BE2C (cell line): ENCODE results near the gene ARID5B.

ENCODE experiments used
- DNase-seq: peaks from one replicate; pipeline ENCODE4 v3.0.0-alpha.2; 2020
- H3K27me3 ChIP-seq: fragments of 250-450 bp; sonication (Bioruptor Pico); 2 replicates; pipeline ENCODE4 v1.5.1; 2020; ENCODE audit warnings: mild to moderate bottlenecking
- H3K36me3 ChIP-seq: fragments of 250-450 bp; sonication (Bioruptor Pico); 2 replicates; pipeline ENCODE4 v1.5.1; 2020; ENCODE audit warnings: mild to moderate bottlenecking
- H3K4me1 ChIP-seq: fragments of 250-450 bp; sonication (Bioruptor Pico); 2 replicates; pipeline ENCODE4 v1.5.1; 2020
- H3K4me3 ChIP-seq: 2 replicates; pipeline ENCODE4 v1.5.1; 2011; ENCODE audit warnings: low read depth, low read length
- H3K9me3 ChIP-seq: fragments of 250-450 bp; sonication (Bioruptor Pico); 2 replicates; pipeline ENCODE4 v1.5.1; 2020
- CTCF ChIP-seq: IDR thresholded peaks from 2 replicates; pipeline ENCODE4 v1.5.1; 2012; ENCODE audit warnings: mild to moderate bottlenecking, low read depth, low read length

ARID5B gene

GRCh38 chr10:61921143-61921542 lies 19.6 kb downstream of the ARID5B start:
- Histone ChIP-seq H3K4me1 (no peaks in the 10 kb centered on the region), H3K27me3 (no peaks in the 10 kb centered on the region), H3K36me3 (no peaks in the 10 kb centered on the region), H3K4me3 (no peak overlapping the region), H3K9me3 (no peaks in the 10 kb centered on the region)
- TF ChIP-seq CTCF: no peak
- no peak for DNase-seq

GRCh38 chr10:61923210-61923949 lies 21.9 kb downstream of the ARID5B start:
- H3K4me3 ChIP-seq: no peak overlapping the region
- no peaks in the 10 kb centered on the region for H3K4me1 ChIP-seq
- DNase-seq: no peak
- no peaks in the 10 kb centered on the region for H3K9me3 ChIP-seq
- H3K36me3 ChIP-seq: no peaks in the 10 kb centered on the region
- no peak for TF ChIP-seq CTCF
- H3K27me3 ChIP-seq: no peaks in the 10 kb centered on the region

- Histone ChIP-seq H3K36me3 (no peaks in the 10 kb centered on the region), H3K9me3 (no peaks in the 10 kb centered on the region), H3K27me3 (no peaks in the 10 kb centered on the region), H3K4me1 (no peaks in the 10 kb centered on the region), H3K4me3 (no peak overlapping the region)
- no peak for TF ChIP-seq CTCF
- no peak for DNase-seq
These were observed 22.4 kb downstream of the ARID5B start for GRCh38 chr10:61923950-61924274.

- Histone ChIP-seq H3K9me3 (no peaks in the 10 kb centered on the region), H3K36me3 (no peaks in the 10 kb centered on the region), H3K27me3 (no peaks in the 10 kb centered on the region), H3K4me3 (no peak overlapping the region), H3K4me1 (no peaks in the 10 kb centered on the region)
- TF ChIP-seq CTCF: no peak
- DNase-seq: no peak
These were observed 28.1 kb downstream of the ARID5B start for GRCh38 chr10:61929555-61929954.

GRCh38 chr10:61931620-61932332 lies 30.3 kb downstream of the ARID5B start:
- no peaks in the 10 kb centered on the region for H3K36me3 ChIP-seq
- DNase-seq: no peak
- H3K9me3 ChIP-seq: no peaks in the 10 kb centered on the region
- H3K4me3 ChIP-seq: no peak overlapping the region
- no peaks in the 10 kb centered on the region for H3K4me1 ChIP-seq
- no peak for TF ChIP-seq CTCF
- H3K27me3 ChIP-seq: no peaks in the 10 kb centered on the region

- Histone ChIP-seq H3K4me3 (no peak overlapping the region), H3K9me3 (no peaks in the 10 kb centered on the region), H3K36me3 (no peaks in the 10 kb centered on the region), H3K4me1 (no peaks in the 10 kb centered on the region), H3K27me3 (no peaks in the 10 kb centered on the region)
- no peak for DNase-seq
- TF ChIP-seq CTCF: no peak
These were observed 32.5 kb downstream of the ARID5B start for GRCh38 chr10:61933859-61934555.
